Pancreas (tissue), 10 donors: ENCODE measurements around the gene SLC7A11. TPM values are rescaled to one million over a fixed set of nuclear protein-coding genes. Genes with fewer than 3 reads are reported as not detected.
"Not testable (repeated sequence)": the region's sequence is repeated elsewhere in the genome, so short reads cannot be mapped to it uniquely, and the experiment has no call there.

Experiments
- ATAC-seq, 4 donors: fragments of 200-7000 bp; cut with Tn5 transposase; one replicate each; pipeline versions ENCODE4 v1.8.0 to v1.9.1; 2020; ENCODE audit warnings: mild to moderate bottlenecking in 4 of 4, moderate library complexity in 4 of 4
- DNase-seq, 6 donors: peaks; one replicate each; pipeline ENCODE4 v3.0.0-alpha.2; 2020
- FAIRE-seq: peaks from 2 replicates; lab custom pipeline; 2012; peaks lifted over from hg19 to GRCh38; lab: Jason Lieb, UNC
- H3K27ac ChIP-seq, 4 donors: fragments of 200-600 bp; sonication (generic); 1 replicate in 3 of 4; 2 replicates in 1 of 4; pipeline versions ENCODE4 v1.5.0 to v1.8.0; 2020
- H3K27me3 ChIP-seq, 4 donors: fragments of 200-600 bp; one replicate each; pipeline ENCODE4 v1.8.0; 2021
- H3K36me3 ChIP-seq, 3 donors: fragments of 200-600 bp; sonication (generic) in 1 of 3; one replicate each; pipeline versions ENCODE4 v1.5.0 to v1.8.0; 2020 to 2021
- H3K4me1 ChIP-seq, 3 donors: fragments of 200-600 bp; one replicate each; pipeline ENCODE4 v1.8.0; 2021
- H3K4me3 ChIP-seq, 4 donors: fragments of 200-600 bp; sonication (generic) in 2 of 4; one replicate each; pipeline versions ENCODE4 v1.5.0 to v1.8.0; 2020 to 2021
- H3K9me3 ChIP-seq, 4 donors: fragments of 200-600 bp; one replicate each; pipeline ENCODE4 v1.8.0; 2021
- WGBS, 2 donors: extraction: QIAGEN DNeasy Blood & Tissue Kit; methylation state at CpG; one replicate each; pipeline ENCODE4 v1.1.7; 2013; 5-methylcytosine and 5-hydroxymethylcytosine counted together
- intact Hi-C, 3 donors: fragments of 100-400 bp; cut with DNase I; formaldehyde crosslinking; loops; one replicate each; pipeline versions ENCODE4 v1.11.1 to v1.14.2; 2022
- polyA plus RNA-seq, 2 donors: library from polyadenylated mRNA; stranded (reverse); fragments of 200-250 nt; gene quantifications; one replicate each; pipeline ENCODE4 v1.2.3, GENCODE V29; 2013
- total RNA-seq, 6 donors: library from RNA; stranded (reverse); fragmentation: NEBNext Ultra II Directional in 4 of 6; extraction: Animal tissue kit (Norgen Biotek cat#: 25700) in 4 of 6; gene quantifications; one replicate each; pipeline versions ENCODE4 v1.2.1 to v1.2.4, GENCODE V29; 2021 to 2023
- TF ChIP-seq, protein P1 (sequence below), 4 donors: fragments of 200-600 bp; sonication (generic) in 3 of 4; IDR thresholded peaks; one replicate each; pipeline versions ENCODE4 v1.5.0 to v1.8.0; 2021; ENCODE audit warnings: antibody characterized with exemption in 4 of 4
- donor health status: healthy with polysubstance abuse.
- donor health status: DM: no; HTN: no; CAD: no; lungs with moderate emphysema.
- donor health status: DM: no; HTN: no; CAD: no.
- donor health status: control.
- donor health status: control.
- donor health status: Bipolar disorder and iron deficiency.
- donor health status: DM: yes; HTN: yes; CAD: no.
- donor health status: DM: no; HTN: no; CAD: no.
- donor health status: DM: no; HTN: no; CAD: no.
- donor health status: DM: yes; HTN: yes; CAD: no.

SLC7A11 gene
- total and polyA plus RNA-seq, 8 donors, result 0.42 to 9.1 (median 1.3) TPM

- WGBS, 2 donors, result 0% methylated on average over 1 of the region's 1 CpG
- no peak for ATAC-seq
- peak; percentile 29 for FAIRE-seq
Observed at GRCh38 chr4:138239491-138239890, 2.7 kb downstream of the SLC7A11 start.

DNA sequence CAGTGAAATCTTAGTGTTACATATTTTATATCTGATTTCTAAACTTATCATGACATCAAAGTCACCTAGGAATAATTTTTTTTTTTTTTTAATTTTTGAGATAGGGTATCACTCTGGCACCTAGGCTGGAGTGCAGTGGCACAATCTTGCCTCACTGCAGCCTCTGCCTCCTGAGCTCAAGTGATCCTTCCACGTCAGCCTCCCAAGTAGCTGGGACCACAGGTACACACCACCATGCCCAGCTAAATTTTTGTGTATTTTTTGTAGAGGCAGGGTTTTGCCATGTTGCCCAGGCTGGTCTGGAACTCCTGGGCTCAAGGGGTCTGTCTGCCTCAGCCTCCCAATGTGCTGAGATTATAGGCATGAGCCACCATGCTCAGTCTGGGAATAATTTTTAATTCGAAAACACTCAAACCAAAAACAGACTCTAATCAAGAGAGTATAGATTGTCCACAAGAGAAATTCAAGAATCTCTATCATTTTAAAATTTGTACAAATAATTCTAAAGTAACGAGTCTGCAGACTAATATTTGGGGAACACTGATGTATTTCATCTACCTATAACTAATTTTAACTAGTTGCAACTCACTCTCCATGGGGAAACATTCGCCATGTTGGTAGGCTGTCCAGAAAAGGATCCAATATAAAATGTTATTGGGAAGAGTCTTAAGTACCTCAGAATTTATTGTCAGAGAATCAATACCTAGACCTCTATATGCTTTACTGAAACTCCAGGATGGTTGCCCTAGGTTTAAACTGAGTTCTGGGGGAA lies 3.4 kb downstream of the SLC7A11 start:
- TF ChIP-seq, protein P1, sequence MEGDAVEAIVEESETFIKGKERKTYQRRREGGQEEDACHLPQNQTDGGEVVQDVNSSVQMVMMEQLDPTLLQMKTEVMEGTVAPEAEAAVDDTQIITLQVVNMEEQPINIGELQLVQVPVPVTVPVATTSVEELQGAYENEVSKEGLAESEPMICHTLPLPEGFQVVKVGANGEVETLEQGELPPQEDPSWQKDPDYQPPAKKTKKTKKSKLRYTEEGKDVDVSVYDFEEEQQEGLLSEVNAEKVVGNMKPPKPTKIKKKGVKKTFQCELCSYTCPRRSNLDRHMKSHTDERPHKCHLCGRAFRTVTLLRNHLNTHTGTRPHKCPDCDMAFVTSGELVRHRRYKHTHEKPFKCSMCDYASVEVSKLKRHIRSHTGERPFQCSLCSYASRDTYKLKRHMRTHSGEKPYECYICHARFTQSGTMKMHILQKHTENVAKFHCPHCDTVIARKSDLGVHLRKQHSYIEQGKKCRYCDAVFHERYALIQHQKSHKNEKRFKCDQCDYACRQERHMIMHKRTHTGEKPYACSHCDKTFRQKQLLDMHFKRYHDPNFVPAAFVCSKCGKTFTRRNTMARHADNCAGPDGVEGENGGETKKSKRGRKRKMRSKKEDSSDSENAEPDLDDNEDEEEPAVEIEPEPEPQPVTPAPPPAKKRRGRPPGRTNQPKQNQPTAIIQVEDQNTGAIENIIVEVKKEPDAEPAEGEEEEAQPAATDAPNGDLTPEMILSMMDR (IDR thresholded peaks at IDR 0.05), result no peak
- FAIRE-seq (no peak), ATAC-seq (no peak), DNase-seq (peak in 1 of 6 donors; percentile 3)
- 88 to 94% methylated on average over 4 of the region's 4 CpGs for WGBS, 2 donors
- no peak overlapping the region for H3K27ac ChIP-seq
- no peaks in the 10 kb centered on the region for H3K27me3 ChIP-seq
- no peak overlapping the region for H3K4me3 ChIP-seq
- peaks cover 0 to 16% (median 0%) of the 10 kb centered on the region in 3 donors for H3K4me1 ChIP-seq
- no peaks in the 10 kb centered on the region for H3K9me3 ChIP-seq
- no peaks in the 10 kb centered on the region for H3K36me3 ChIP-seq
- intact Hi-C loops, result no loop called here

More at GRCh38 chr4:138239491-138239890, 2.7 kb downstream of the SLC7A11 start:
- Histone ChIP-seq H3K4me3 (no peak overlapping the region), H3K27ac (no peak overlapping the region), H3K9me3 (no peaks in the 10 kb centered on the region), H3K27me3 (no peaks in the 10 kb centered on the region), H3K4me1 (peaks cover 0 to 16% (median 0%) of the 10 kb centered on the region in 3 donors), H3K36me3 (no peaks in the 10 kb centered on the region)
- intact Hi-C loops, result no loop called here
- TF ChIP-seq, protein P1 (IDR thresholded peaks at IDR 0.05), result no peak
- no peak for DNase-seq

GRCh38 chr4:138237132-138237531 lies 5.0 kb downstream of the SLC7A11 start:
- intact Hi-C loops, H3K9me3 ChIP-seq, ATAC-seq, FAIRE-seq, DNase-seq, H3K36me3 ChIP-seq, H3K27ac ChIP-seq, H3K27me3 ChIP-seq, H3K4me3 ChIP-seq: not testable (repeated sequence)
- H3K4me1 ChIP-seq, result peaks cover 0 to 11% (median 0%) of the 10 kb centered on the region in 3 donors
- 95 to 97% methylated on average over 7 of the region's 7 CpGs for WGBS, 2 donors

DNA sequence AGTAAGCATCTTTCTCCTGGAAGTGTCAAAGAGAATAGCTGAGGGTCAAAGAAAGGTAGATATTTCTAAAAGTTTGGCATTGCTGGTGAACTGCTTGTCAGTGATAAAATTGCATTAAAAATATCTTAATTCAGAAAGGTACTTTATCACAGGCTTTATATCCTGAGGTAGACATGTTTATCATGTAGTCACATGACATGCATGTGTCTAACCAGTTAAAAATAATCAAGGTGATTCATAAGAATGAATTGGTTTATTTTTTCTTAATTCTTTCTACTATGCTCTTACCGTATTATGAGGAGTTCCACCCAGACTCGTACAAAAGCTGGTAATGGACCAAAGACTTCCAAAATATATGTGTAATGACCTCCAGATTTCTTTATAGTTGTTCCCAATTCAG lies 6.1 kb downstream of the SLC7A11 start:
- ATAC-seq (no peak), FAIRE-seq (no peak)
- no peak overlapping the region for H3K27ac ChIP-seq

GRCh38 chr4:138235419-138235952 lies 6.7 kb downstream of the SLC7A11 start:
- intact Hi-C loops, result no loop called here
- TF ChIP-seq, protein P1 (IDR thresholded peaks at IDR 0.05), result no peak
- H3K27me3 ChIP-seq, result no peaks in the 10 kb centered on the region
- peak; percentile 65 for FAIRE-seq
- peak; percentile 56 to 75 (median 64) for ATAC-seq
- H3K4me3 ChIP-seq, result no peak overlapping the region
- no peaks in the 10 kb centered on the region for H3K36me3 ChIP-seq
- H3K9me3 ChIP-seq, result no peaks in the 10 kb centered on the region
- H3K27ac ChIP-seq, result peak overlapping the region in 1 of 4 donors; percentile 25
- DNase-seq, result no peak
- WGBS, 2 donors, result 54 to 67% methylated on average over 1 of the region's 1 CpG
- H3K4me1 ChIP-seq, result peaks cover 0 to 11% (median 0%) of the 10 kb centered on the region in 3 donors

More for the DNA sequence above, 6.1 kb downstream of the SLC7A11 start:
- TF ChIP-seq, protein P1 (IDR thresholded peaks at IDR 0.05), result no peak
- no peaks in the 10 kb centered on the region for H3K27me3 ChIP-seq
- no peaks in the 10 kb centered on the region for H3K36me3 ChIP-seq
- DNase-seq, result no peak
- H3K9me3 ChIP-seq, result no peaks in the 10 kb centered on the region
- peaks cover 0 to 11% (median 0%) of the 10 kb centered on the region in 3 donors for H3K4me1 ChIP-seq
- WGBS, 2 donors, result 88 to 91% methylated on average over 2 of the region's 2 CpGs
- no peak overlapping the region for H3K4me3 ChIP-seq
- intact Hi-C loops, result no loop called here
